Posterior vena cava (tissue), 2 donors: ENCODE results near the gene MLYCD. TPM values are rescaled to one million over a fixed set of nuclear protein-coding genes. Genes with fewer than 3 reads are reported as not detected.
"Not testable (repeated sequence)": the region's sequence is repeated elsewhere in the genome, so short reads cannot be mapped to it uniquely, and the experiment has no call there.

Experiments used
- DNase-seq: peaks from one replicate; pipeline ENCODE4 v3.0.0-alpha.2; 2020; ENCODE audit warnings: low spot score
- intact Hi-C, 2 donors: fragments of 100-400 bp; cut with DNase I; formaldehyde crosslinking; loops; one replicate each; pipeline versions ENCODE4 v1.14.1 to v1.14.2; 2022 to 2023
- total RNA-seq, 2 donors: library from RNA; stranded (reverse); fragmentation: NEBNext Ultra II Directional; extraction: Animal tissue kit (Norgen Biotek cat#: 25700); gene quantifications; one replicate each; pipeline ENCODE4 v1.2.1, GENCODE V29; 2021
- donor health status: DM: yes; HTN: yes; CAD: no.
- donor health status: DM: yes; HTN: yes; CAD: no.

The MLYCD gene
- total RNA-seq, 2 donors from 2014 or later: 5.5 TPM

DNA sequence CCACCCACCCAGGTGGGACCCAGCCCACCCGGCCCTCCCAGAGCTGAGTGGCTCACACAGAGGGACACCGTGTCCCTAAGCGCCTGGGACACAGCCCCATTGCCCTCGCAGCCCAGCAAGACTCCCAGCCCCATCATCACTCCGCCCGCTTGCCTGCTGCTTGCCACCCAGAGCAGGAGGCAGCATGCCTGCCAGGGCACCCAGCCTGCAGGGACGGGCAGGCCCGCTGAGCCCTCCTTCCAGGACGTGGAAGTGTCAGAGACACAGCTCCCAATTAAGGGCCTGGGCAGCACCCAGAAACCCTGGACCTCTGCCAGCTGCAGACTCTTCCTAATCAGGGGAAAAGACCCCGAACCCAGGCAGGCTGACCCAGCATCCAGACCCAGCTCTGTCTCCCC lies 36.9 kb downstream of the MLYCD start:
- DNase-seq: no peak
- intact Hi-C loops: no loop called here

DNA sequence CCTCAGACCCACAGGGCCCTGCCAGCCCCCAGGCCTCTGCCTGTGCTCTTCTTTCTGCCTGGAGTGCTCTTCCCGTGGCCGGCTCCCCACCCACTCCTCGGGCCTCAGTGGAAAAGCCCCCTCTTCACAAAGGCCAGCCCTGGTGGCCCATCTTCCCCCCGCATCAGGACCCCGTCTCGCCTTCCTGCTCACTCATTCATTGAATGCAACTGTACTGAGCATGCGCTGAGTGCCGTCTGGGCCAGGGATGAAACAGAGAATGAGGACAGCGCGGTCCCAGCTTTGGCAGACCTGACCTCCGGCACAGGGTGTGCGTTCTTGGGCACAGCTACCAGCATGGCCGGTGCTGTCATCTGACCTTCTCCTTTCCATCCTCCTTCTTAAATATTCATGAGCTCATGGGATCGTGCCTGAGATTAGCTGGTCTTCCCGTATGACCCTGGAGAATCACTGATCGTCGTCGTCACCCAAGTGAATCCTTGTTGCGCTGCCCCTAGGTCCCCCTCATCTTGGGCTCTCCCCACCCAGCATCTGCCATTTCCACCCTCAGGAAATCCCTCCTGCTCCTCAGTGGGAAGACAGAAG lies 37.8 kb downstream of the MLYCD start:
- DNase-seq: no peak
- intact Hi-C loops: no loop called here

DNA sequence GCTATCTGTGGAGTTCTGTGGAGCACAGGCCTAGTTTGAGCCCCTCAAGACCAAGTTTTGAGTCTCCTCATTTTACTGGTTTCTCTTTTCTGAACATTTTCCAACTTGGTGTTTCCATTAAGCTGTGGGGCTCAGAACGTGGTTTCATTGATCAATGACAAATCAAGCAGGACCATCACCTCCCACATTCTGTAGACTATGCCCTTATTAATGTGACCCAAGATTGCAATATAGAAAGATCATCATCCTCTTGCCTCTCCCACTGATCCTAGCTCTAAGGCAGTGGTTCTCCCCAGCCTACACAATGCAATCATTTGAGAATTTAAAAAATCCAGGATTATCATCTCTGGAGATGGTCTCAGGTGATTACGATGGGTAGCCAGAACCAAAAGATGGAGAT lies 38.4 kb downstream of the MLYCD start:
- intact Hi-C loops: no loop called here
- DNase-seq: no peak

DNA sequence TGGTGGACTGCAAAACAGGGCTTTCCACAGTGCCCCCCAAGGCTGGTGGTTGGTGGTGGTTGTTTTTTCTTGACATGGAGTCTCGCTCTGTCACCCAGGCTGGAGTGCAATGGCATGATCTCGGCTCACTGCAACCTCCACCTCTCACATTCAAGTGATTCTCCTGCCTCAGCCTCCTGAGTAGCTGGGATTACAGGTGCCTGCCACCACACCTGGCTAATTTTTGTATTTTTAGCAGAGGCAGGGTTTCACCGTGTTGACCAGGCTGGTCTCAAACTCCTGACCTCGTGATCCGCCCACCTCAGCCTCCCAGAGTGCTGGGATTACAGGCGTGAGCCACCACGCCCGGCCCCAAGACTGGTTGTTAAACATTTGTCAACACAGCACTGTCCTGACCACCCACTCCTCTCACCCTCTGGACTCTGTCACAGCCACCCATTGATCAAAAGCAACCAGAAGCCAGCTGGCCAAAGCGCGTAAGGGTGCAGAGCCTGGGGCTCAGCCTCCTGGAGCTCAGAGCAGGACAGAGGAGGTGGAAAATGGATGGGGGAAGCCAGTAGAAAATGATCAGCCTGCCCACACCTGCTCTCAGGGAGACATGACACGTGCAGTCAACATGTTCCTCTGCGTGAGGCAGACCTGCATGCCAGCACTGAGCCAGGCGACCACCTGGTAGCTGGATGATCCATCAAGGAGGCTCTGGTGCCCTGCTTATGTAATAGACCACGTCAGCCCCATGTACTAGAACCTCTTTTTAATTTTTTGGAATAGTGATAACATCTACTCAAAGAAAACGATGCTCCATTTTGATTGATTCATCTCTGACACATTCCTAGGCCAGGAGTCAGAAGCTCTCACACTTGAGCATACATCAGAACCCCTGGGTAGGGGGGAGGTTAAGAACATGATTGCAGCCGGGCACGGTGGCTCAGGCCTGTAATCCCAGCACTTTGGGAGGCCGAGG lies 39.3 kb downstream of the MLYCD start:
- intact Hi-C loops: no loop called here
- DNase-seq: no peak

DNA sequence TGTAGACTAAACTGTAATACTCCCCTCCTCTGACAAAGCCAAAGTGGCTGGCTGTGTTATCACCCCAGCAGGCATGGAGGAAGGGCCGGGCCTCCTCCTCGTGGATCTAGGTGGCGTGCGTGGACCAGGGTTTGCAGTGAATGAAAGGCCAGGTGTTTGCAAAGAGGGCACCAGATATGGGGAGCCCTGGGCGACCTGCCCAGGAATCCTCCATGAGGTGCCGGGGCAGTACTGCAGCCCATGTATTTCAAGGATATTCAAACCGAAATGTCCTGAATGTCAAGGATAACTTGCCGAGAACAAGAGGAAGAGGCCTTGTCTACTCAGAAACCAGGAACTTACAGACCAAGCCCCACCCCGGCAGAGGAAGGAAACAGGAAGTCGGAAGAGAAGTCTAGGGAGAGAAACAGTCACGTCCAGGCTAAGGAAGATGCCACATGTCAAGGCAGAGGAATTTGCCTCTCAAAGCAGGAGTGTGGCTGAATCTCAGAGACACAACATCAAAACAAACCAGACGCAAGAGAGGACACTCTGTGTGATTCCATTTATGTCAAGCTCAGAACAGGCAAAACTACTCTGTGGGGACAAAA lies 40.4 kb downstream of the MLYCD start:
- intact Hi-C loops: no loop called here
- no peak for DNase-seq

DNA sequence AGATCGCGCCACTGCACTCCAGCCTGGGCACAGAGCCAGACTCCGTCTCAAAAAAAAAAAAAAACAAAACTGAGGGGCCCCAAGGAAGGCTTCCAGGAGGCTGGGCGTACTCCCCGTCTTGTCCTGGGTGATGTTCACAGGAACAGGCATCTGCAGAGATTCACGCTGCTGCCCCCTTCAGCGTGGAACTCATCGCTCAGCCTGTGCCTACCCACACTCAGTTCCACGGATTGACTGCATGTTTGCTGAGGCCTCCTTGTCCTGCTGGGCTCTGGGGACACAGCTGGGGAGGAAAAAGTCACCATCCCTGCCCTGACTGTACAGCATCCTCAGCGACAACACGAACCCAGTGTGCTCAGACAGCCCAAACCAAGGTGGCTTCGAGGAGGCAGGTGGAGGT lies 41.2 kb downstream of the MLYCD start:
- intact Hi-C loops: no loop called here
- no peak for DNase-seq

DNA sequence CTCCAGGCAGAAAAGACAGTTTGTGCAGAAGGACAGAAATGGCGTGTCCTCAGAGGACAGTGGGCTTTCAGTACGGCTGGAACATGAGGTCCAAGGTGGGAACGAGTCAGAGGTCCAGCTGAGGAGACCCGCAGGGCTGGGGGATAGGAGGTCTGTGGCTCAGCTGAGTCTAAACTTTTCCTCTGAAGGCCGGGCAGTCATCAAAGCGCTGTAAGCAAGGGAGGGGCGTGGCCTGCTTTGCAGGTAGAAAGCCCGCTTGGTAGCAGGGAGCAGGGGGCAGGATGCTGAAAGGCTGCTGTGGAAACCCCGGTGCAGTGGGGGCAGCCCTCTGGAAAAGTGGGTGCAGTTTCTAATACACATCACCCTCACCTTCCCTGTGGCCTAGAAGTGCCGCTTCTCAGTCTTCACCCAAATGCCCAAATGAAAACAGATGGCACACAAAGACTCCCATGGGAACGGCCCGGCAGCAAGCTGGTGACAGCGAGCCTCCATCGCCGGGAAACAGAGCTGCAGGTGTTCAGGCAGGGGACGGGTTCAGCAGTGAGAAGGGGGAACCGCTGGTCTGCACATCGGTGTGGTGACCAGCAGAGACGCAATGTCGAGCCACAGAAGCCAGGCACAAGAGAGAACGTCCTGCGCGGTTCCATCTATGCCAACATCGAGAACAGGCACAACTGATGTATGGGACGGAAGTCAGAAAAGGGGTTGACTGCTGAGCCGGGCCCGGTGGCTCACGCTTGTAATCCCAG lies 41.9 kb downstream of the MLYCD start:
- no peak for DNase-seq
- intact Hi-C loops: no loop called here

DNA sequence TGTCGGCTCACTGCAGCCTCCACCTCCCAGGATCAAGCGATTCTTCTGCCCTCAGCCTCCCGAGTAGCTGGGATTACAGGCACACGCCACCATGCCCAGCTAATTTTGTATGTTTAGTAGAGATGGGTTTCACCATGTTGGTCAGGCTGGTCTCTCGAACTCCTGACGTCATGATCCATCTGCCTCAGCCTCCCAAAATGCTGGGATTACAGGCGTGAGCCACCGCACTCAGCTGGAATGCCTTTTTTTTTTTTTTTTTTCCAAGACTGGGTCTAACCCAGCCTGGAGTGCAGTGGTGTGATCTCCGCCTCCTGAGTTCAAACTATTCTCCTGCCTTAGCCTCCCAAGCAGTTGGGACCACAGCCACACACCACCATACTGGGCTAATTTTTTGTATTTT lies 42.6 kb downstream of the MLYCD start:
- DNase-seq, intact Hi-C loops: not testable (repeated sequence)

DNA sequence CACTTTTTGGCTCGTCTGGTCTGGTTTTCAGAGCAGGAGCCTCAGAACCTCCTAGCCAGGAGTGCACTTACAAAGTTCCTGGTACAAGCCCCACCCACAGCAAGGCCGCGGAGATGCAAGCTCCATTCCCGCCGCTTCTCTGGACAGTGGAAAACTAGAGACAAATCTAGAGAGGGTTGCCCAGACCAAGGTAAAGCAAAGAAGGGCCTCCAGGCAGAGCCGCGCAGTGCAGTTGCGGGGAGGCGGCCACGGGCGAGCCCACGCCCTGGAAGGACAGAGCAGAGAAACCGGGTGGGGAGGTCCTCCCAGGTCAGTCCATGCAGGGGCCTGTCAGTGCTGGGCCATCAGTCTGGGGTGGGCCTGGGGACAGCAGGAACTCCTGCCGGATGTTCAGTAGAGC lies 43.2 kb downstream of the MLYCD start:
- intact Hi-C loops: no loop called here
- no peak for DNase-seq

DNA sequence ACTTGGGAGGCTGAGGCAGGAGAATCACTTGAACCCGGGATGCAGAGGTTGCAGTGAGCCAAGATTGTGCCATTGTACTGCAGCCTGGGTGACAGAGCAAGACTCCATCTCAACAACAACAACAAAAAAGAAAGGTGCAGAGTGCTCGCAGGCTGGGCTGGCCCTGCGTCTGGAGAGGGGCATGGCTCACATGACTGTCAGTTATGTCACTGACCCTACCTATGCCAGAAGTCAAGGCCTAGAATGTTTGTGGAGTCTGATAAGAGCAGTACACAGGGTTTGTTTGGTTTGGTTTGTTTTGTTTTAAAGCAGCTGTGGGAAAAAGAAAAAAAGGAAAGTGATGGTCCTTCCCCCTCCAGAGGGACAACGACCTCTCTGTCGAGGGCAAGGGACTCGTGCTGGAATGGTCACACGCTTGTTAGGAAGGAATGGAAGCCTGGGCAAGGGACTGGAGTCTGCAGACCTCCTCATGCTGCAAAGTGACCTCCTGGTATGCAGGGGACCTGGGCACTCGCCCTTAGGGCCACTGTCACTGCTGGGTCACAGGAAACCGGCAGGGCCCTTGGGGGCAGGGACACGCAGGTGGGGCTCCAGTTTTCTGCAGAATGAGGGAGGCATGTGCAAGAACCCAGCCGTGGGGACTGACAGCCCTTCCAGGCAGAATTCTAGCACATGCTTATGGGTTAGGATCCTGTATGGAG lies 44.0 kb downstream of the MLYCD start:
- DNase-seq: no peak
- intact Hi-C loops: no loop called here

DNA sequence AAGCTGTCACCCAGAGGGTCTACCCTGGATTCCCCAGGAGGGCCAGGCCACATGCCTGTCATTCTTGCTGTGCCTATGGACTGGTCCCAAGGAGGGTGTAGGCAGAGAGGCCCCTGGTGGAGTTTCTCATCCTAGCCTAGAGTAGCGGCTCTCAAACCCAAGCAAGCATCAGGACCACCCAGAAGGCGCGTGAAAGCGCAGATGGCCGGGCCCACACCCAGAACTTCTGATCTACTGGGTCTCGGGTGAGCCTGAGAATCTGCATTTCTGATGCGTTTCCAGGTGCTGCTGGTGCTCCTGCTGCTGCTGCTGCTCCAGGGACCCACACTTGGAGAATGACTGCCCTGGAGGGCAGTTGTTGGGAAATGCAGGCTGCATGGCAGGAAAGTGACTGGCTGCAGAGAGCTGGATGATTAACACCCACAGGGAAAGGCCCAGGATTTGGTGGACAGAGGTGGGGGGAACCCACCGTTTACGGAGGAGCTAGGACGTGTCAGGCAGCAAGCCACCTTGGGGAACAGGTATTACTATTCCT lies 44.7 kb downstream of the MLYCD start:
- intact Hi-C loops: no loop called here
- no peak for DNase-seq

DNA sequence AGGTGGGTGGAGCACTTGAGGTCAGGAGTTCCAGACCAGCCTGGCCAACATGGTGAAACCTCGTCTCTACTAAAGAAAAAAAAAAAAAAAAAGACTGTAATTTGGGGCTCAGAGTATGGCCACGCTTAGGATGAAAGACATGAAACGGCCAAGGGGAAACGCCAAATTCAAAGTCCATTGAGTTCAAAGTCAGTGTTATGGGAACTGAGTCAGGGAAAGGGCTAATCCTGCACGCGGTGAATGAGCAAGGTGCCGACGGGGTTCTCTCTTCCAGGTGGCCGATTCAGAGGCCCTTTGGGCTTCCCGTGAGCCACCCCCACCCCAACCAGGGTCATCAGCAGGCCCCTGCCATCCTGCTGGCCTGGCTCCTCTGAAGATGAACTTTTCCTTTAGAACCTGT lies 46.7 kb downstream of the MLYCD start:
- intact Hi-C loops: no loop called here

DNA sequence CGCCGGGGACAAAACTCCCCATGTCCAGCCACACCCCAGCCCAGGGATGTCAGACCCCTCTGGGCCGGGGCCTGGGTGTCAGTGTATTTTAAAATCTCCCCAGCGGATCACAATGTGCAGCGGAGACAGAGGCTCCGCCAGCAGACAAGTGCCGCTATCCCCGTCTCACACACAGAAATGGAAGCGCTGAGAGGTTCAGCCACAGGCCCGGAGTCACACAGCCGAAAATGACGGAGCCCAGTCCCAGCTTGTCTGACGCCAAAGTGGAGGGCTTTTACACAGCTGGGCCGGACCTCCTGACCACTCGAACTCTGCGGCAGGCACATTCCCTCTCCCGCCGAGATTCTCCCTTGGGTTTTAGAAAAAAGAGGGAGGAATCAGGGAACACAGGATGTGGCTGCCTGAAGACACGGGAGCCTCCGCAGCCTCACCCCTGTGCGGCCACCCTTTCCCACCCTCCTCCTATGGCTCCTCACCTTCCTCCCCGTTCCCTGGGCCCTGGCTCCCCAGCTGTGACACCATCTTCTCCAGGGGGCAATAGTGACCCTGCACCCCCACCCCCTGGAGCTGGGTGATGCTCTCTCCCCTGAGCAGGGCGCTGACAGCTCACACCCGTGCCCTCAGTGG lies 47.4 kb downstream of the MLYCD start:
- DNase-seq: no peak
- intact Hi-C loops: no loop called here

More for the DNA sequence above, 46.7 kb downstream of the MLYCD start:
- DNase-seq: no peak

DNA sequence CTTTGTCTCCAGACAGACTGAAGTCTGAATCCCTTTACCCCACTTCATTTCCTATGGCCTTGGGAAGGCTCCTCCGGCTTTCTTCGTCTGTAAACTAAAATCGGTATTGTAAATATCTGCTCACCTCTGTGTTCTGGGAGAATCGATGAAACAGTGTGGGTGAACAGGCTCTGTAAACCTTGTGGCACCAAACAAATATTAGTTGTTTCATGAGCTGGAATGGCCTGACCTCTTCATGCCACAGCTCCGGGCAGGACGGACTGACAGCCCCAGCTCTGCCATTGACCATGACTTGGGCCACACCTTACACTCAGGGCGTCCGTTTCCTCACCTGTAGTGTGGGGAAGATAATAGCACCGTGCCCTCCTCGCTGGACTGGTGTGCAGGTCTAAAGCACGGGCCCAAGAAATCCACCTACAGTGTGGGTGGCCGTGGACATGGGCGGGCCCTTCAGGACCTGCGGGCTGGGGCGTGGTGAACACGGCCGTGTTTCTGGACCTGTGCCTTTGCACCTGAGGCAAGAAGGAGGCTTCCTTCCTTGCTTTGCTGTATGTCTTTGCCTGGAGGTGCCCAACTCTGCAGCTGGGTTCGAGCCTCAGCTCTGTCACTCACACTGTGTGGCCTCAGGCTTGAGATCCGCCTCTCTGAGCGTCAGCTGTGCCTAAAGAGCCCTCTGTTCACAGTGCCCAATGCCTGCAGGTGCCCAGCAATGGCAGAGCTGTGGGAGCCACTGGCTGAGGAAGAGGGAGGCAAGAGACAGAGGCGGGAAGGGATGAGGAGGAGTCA lies 48.1 kb downstream of the MLYCD start:
- DNase-seq: no peak
- intact Hi-C loops: no loop called here

DNA sequence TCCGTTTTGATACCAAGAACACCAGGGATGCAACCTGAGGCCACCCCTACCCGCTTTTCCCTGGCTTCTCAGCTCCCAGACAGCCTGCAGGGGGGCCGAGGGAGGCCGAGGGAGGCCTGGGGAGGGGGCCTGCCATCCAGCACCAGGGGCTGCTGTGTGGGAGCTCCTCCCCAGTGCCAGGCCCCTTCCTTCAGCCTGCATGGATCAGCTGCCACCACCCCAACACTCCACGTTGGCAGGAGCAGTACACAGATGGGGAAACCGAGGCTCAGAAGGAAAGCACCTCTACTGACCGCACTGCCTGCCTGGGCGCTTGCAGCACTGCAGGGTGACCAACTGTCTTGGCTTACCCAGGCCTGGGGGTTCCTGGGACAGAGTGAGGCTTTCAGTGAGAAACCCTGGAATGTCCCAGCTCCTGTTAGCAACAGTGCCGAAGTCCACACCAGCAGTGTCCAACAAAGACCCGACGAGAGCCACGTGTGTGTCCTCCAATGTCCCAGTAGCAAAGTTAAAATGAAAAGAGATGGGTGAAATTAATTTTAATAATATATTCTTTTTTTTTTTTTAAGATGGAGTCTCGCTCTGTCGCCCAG lies 48.8 kb downstream of the MLYCD start:
- DNase-seq: no peak
- intact Hi-C loops: no loop called here

DNA sequence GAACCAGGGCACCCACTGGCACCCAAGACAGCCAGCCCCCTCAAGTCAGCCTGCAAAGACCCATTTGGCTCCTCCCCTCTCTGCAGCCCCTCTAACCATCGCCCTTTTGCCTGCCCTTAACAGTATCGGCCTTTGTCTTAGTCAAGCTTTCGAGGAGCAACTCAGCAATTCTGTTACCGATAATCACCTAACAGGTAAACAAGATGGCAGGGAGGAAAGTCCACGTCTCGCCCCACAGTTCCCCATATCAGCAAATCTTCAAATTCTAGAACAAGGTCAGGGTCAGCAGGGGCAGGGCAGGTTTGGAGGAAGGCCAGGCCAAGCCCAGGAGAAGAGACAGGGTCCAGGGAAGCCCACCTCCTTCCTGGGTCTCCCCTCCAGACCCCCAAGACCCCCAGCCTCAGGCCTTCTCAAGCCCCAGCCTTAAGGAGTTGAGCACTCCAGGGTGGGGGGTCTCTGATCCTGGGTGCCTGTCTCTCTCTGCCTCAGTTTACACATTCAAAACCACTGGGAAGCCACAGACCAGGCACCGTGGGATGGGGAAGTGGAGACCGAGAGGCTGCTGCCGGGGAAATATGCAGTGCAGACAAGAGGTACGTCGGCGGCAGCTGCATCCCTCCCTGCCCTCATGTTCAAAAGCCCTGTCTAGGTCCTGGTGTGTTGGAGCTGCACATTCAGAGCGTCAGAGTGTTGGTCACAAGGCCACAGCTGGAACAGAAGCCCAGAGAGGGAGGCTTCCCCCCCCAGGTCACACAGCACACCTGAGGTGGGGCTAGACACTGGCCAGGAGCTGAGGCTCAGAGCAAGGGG lies 50.2 kb downstream of the MLYCD start:
- no peak for DNase-seq
- intact Hi-C loops: no loop called here

DNA sequence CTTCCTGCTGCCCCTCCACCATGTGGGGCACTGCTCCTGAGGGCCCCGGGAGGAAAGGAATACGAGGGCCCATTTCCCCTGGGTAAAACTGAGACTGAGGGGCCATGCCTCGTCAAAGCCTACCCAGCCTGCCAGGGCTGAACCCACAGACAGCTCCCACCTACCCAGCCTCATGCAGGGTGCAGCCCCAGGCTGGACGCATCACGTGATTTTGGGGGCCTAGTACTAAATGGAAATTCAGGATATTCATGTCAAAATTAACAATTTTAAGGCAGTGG lies 50.7 kb downstream of the MLYCD start:
- no peak for DNase-seq
- intact Hi-C loops: no loop called here
